ENCODE results near the gene POLG. TPM values are rescaled to one million over a fixed set of nuclear protein-coding genes. Genes with fewer than 3 reads are reported as not detected.

POLG gene
- total and polyA plus RNA-seq, 2 of the 13 experiments (the other 11 are each of a cell fraction or from before 2014, with no cell fraction given): 26.6 to 35.5 TPM

DNA sequence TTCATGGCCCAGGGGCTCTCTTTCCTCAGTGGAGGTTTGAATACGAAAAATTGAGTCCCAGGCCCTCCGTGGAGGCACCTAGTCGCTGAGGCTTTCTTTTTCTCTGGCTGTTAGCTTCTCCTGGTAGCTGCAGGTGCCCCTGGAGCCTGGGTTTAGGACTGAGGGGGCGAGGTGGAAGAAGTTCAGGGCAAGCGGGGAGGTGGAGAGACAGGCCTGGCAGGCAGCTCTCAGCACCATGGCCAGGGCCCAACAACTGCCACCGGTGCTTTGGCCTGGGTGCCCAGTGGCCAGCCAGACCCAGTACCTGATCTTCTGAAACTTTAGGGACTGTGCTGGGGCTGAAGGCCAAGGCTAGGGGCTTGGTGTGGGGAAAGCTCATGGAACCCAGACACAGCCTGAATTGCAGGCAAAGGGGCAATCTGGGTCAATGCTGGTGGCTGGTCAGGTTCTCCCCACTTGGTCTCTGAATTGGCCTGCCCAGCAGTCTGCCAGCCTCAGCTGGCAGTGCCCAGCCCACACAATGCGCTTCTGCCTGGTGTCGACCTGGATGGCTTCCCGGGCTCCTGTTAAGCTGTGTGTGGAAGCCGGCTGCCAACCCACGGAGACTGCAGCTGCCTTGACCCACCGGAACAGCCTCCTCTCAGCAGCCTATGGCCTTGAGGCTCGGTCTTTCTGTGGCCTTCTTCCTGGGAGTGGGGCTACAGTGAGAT lies 30.3 kb upstream of the POLG start:
- Histone ChIP-seq H3K9me3 (ENCODE audit: low read length) (no peaks in the 10 kb centered on the region), H3K79me2 (ENCODE audit: insufficient read depth, low read length) (no peaks in the 10 kb centered on the region), H3K27ac (ENCODE audit: extremely low read length, insufficient read depth, low read length) (no peak overlapping the region), H2AFZ (ENCODE audit: low read length) (no peak overlapping the region), H3K4me1 (ENCODE audit: insufficient read depth, low read length) (no peaks in the 10 kb centered on the region), H3K4me3 (replicated peaks in 1 of 3; ENCODE audit: insufficient read depth in 1 of 3, low read depth in 2 of 3, low read length in 3 of 3) (no peak overlapping the region), H4K20me1 (ENCODE audit: insufficient read depth, low read length) (peaks cover 11% of the 10 kb centered on the region), H3K4me2 (ENCODE audit: low read depth, low read length) (no peak overlapping the region), H3K36me3 (replicated peaks in 1 of 2; ENCODE audit: control insufficient read depth in 1 of 2, insufficient read depth in 2 of 2, low read length in 2 of 2) (no peaks in the 10 kb centered on the region), H3K27me3 (ENCODE audit: control insufficient read depth in 1 of 2, insufficient read depth in 2 of 2, low read length in 2 of 2) (peaks cover 15 to 94% of the 10 kb centered on the region in 2 experiments), H3K9ac (ENCODE audit: insufficient read depth, low read depth, low read length) (no peak overlapping the region)
- in situ Hi-C loops (cut with HindIII; ENCODE audit: extremely low pct_ligation_motif_present, low pct_unique_long_range_greater_than_20kb) (no loop called here), intact Hi-C loops (cut with micrococcal nuclease; ENCODE audit: unreplicated experiment) (no loop called here)
- ChIA-PET POLR2A (no interaction called here), CTCF (ENCODE audit: low intra/inter-chr PET ratio, low total read pairs) (no interaction called here)
- 0% methylated on average over 2 of the region's 13 CpGs for WGBS (ENCODE audit: low lambda C conversion rate)
- DNase-seq (ENCODE audit: low spot score) (no peak), ATAC-seq (no peak), FAIRE-seq (no peak)
- no peak for TF ChIP-seq ATF7 (IDR thresholded peaks at IDR 0.05)
- TF ChIP-seq ATF7 (CRISPR knock-in tag; IDR thresholded peaks at IDR 0.05): no peak
- TF ChIP-seq, protein P1, sequence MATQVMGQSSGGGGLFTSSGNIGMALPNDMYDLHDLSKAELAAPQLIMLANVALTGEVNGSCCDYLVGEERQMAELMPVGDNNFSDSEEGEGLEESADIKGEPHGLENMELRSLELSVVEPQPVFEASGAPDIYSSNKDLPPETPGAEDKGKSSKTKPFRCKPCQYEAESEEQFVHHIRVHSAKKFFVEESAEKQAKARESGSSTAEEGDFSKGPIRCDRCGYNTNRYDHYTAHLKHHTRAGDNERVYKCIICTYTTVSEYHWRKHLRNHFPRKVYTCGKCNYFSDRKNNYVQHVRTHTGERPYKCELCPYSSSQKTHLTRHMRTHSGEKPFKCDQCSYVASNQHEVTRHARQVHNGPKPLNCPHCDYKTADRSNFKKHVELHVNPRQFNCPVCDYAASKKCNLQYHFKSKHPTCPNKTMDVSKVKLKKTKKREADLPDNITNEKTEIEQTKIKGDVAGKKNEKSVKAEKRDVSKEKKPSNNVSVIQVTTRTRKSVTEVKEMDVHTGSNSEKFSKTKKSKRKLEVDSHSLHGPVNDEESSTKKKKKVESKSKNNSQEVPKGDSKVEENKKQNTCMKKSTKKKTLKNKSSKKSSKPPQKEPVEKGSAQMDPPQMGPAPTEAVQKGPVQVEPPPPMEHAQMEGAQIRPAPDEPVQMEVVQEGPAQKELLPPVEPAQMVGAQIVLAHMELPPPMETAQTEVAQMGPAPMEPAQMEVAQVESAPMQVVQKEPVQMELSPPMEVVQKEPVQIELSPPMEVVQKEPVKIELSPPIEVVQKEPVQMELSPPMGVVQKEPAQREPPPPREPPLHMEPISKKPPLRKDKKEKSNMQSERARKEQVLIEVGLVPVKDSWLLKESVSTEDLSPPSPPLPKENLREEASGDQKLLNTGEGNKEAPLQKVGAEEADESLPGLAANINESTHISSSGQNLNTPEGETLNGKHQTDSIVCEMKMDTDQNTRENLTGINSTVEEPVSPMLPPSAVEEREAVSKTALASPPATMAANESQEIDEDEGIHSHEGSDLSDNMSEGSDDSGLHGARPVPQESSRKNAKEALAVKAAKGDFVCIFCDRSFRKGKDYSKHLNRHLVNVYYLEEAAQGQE (IDR thresholded peaks at IDR 0.05; ENCODE audit: borderline replicate concordance in 1 of 2, low read depth in 1 of 2, low read length in 2 of 2): peak; percentile 61 to 88
- peak; percentile 78 for TF ChIP-seq MIER2 (CRISPR knock-in tag; IDR thresholded peaks at IDR 0.05)
- no TSS peak for BruUV-seq (replicated peaks)

- TF ChIP-seq ZNF670 (CRISPR knock-in tag; IDR thresholded peaks at IDR 0.05; ENCODE audit: borderline replicate concordance): no peak
- TF ChIP-seq, protein P2, sequence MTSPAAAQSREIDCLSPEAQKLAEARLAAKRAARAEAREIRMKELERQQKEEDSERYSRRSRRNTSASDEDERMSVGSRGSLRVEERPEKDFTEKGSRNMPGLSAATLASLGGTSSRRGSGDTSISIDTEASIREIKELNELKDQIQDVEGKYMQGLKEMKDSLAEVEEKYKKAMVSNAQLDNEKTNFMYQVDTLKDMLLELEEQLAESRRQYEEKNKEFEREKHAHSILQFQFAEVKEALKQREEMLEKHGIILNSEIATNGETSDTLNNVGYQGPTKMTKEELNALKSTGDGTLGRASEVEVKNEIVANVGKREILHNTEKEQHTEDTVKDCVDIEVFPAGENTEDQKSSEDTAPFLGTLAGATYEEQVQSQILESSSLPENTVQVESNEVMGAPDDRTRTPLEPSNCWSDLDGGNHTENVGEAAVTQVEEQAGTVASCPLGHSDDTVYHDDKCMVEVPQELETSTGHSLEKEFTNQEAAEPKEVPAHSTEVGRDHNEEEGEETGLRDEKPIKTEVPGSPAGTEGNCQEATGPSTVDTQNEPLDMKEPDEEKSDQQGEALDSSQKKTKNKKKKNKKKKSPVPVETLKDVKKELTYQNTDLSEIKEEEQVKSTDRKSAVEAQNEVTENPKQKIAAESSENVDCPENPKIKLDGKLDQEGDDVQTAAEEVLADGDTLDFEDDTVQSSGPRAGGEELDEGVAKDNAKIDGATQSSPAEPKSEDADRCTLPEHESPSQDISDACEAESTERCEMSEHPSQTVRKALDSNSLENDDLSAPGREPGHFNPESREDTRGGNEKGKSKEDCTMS (CRISPR knock-in tag; conservative IDR thresholded peaks at IDR 0.05): no peak
- Histone ChIP-seq H3K9me3 (ENCODE audit: low read length) (no peaks in the 10 kb centered on the region), H2AFZ (ENCODE audit: low read length) (no peak overlapping the region), H4K20me1 (ENCODE audit: insufficient read depth, low read length) (peaks cover 11% of the 10 kb centered on the region), H3K9ac (ENCODE audit: insufficient read depth, low read depth, low read length) (no peak overlapping the region), H3K27ac (ENCODE audit: extremely low read length, insufficient read depth, low read length) (no peak overlapping the region), H3K4me1 (ENCODE audit: insufficient read depth, low read length) (peaks cover 2% of the 10 kb centered on the region), H3K4me3 (replicated peaks in 1 of 3; ENCODE audit: insufficient read depth in 1 of 3, low read depth in 2 of 3, low read length in 3 of 3) (no peak overlapping the region), H3K36me3 (replicated peaks in 1 of 2; ENCODE audit: control insufficient read depth in 1 of 2, insufficient read depth in 2 of 2, low read length in 2 of 2) (no peaks in the 10 kb centered on the region), H3K27me3 (ENCODE audit: control insufficient read depth in 1 of 2, insufficient read depth in 2 of 2, low read length in 2 of 2) (peaks cover 15 to 94% of the 10 kb centered on the region in 2 experiments), H3K79me2 (ENCODE audit: insufficient read depth, low read length) (no peaks in the 10 kb centered on the region), H3K4me2 (ENCODE audit: low read depth, low read length) (no peak overlapping the region)
- ChIA-PET CTCF (ENCODE audit: low intra/inter-chr PET ratio, low total read pairs) (no interaction called here), POLR2A (no interaction called here)
- FAIRE-seq (no peak), ATAC-seq (no peak), DNase-seq (ENCODE audit: low spot score) (no peak)
- WGBS (ENCODE audit: low lambda C conversion rate): 5% methylated on average over 3 of the region's 6 CpGs
- in situ Hi-C loops (cut with HindIII; ENCODE audit: extremely low pct_ligation_motif_present, low pct_unique_long_range_greater_than_20kb) (no loop called here), intact Hi-C loops (cut with micrococcal nuclease; ENCODE audit: unreplicated experiment) (no loop called here)
- BruUV-seq (replicated peaks): no TSS peak
These were observed 29.7 kb upstream of the POLG start for GRCh38 chr15:89364341-89364740.

Data from HepG2 (cell line).